T follicular helper cell (primary cell): ENCODE data around the gene CRYL1.
A peak's percentile ranks its signal among the peaks of the same experiment; 100 is the strongest.

ENCODE experiments used
- DNase-seq: peaks from one replicate; pipeline ENCODE4 v3.0.0-alpha.2; 2020; ENCODE audit warnings: low read depth

The CRYL1 gene

GRCh38 chr13:20528452-20528851 lies 2.8 kb upstream of the CRYL1 start:
- no peak for DNase-seq

GRCh38 chr13:20526664-20527063 lies 1.0 kb upstream of the CRYL1 start:
- DNase-seq = no peak

- DNase-seq = peak; percentile 2
Observed at GRCh38 chr13:20525144-20525600, 485 bp downstream of the CRYL1 start.

GRCh38 chr13:20521364-20522115 lies 4.1 kb downstream of the CRYL1 start:
- DNase-seq = no peak

- DNase-seq = no peak
Observed at GRCh38 chr13:20519875-20520274, 5.8 kb downstream of the CRYL1 start.

GRCh38 chr13:20518660-20519100 lies 7.0 kb downstream of the CRYL1 start:
- DNase-seq = no peak

GRCh38 chr13:20514866-20515265 lies 10.8 kb downstream of the CRYL1 start:
- DNase-seq = no peak

- DNase-seq = no peak
Observed at GRCh38 chr13:20513466-20513995, 12.1 kb downstream of the CRYL1 start.

- DNase-seq = no peak
Observed at GRCh38 chr13:20512042-20512683, 13.5 kb downstream of the CRYL1 start.

GRCh38 chr13:20506696-20507095 lies 19.0 kb downstream of the CRYL1 start:
- DNase-seq = no peak

- no peak for DNase-seq
Observed at GRCh38 chr13:20505405-20506366, 20.0 kb downstream of the CRYL1 start.

- no peak for DNase-seq
Observed at GRCh38 chr13:20503088-20504083, 22.3 kb downstream of the CRYL1 start.

- no peak for DNase-seq
Observed at GRCh38 chr13:20501592-20501991, 24.1 kb downstream of the CRYL1 start.

GRCh38 chr13:20501120-20501519 lies 24.5 kb downstream of the CRYL1 start:
- DNase-seq = no peak

GRCh38 chr13:20499986-20500385 lies 25.7 kb downstream of the CRYL1 start:
- no peak for DNase-seq

- DNase-seq = no peak
Observed at GRCh38 chr13:20498659-20499058, 27.0 kb downstream of the CRYL1 start.

- DNase-seq = no peak
Observed at GRCh38 chr13:20498129-20498528, 27.5 kb downstream of the CRYL1 start.

GRCh38 chr13:20497006-20497775 lies 28.5 kb downstream of the CRYL1 start:
- no peak for DNase-seq

- peak; percentile 53 for DNase-seq
Observed at GRCh38 chr13:20495087-20496023, 30.3 kb downstream of the CRYL1 start.
